Activated CD8-positive, alpha-beta memory T cell treated with anti-CD3 and anti-CD28 coated beads, Interleukin-2, amount 50 U/mL, for 1 hour (primary cell): ENCODE measurements around the gene SAMD5.

ENCODE experiments used
- DNase-seq: peaks from one replicate; pipeline ENCODE4 v3.0.0-alpha.2; 2020; ENCODE audit errors: extremely low read depth

SAMD5 gene

DNA sequence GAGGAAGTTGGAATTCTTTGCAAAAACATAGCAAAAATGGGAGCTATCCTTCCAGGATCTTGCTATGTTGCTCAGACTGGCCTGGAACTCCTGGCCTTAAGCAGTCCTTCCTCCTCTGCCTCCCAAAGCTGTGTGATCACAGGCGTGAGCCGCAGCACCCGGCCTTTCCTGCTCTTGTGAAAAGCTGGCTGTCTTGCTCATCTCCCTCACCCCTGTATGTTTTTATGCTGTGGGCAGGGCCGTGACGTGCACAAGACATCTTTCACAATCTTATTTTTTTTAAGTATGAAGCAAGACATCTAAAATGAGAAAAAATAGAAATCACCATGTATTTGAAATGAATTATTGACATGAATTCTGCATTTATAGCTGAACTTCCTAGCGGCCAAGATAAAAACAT lies 110.4 kb downstream of the SAMD5 start:
- DNase-seq = no peak
